Measurements from ENCODE around the gene TOM1L2. TPM values are rescaled to one million over a fixed set of nuclear protein-coding genes. Genes with fewer than 3 reads are reported as not detected.

The TOM1L2 gene
- total RNA-seq, 1 experiment from 2014 or later: 24.1 TPM

DNA sequence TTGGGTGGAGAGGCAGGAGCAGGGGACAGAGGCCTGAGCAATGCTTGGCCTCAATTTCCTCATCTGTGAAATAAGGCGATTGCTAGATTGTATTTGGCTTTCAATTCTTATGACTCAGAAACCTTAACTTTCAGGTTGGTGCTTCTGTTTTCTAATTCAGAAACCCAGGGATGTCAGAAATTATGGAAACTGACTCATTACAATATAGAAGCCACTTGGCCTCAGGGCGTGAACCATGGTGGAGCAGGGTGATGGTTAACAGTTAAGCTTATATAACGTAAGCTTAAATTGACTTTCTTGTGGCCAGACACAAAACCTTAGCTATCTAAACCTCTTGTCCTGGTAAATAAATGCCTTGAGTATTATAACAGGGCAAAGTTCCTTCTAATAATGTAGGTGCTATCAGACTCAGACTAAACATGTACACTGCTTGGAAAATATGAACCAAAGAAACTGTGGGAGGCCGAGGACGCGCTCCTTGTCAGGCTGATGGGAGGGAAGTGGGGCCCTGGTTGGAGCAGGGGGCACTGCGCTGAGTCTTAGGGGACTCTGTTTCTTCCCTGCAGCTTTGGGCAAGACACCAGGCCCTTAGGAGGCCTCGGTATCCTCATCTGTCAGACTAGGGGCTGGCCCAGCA is 118.3 kb downstream of the TOM1L2 start:
- Histone ChIP-seq H2AFZ (ENCODE audit: low read depth, low read length, poor library complexity, severe bottlenecking) (no peak overlapping the region), H3K4me2 (ENCODE audit: low read length) (no peak overlapping the region), H3K79me2 (ENCODE audit: insufficient read depth, low read length) (no peaks in the 10 kb centered on the region), H3K4me3 (replicated peaks in 1 of 2; ENCODE audit: low read depth in 1 of 2, low read length in 2 of 2) (no peak overlapping the region), H3K4me1 (ENCODE audit: control insufficient read depth in 1 of 2, insufficient read depth in 2 of 2, low read length in 2 of 2) (peaks cover 39 to 47% of the 10 kb centered on the region in 2 experiments), H3K36me3 (ENCODE audit: control insufficient read depth in 1 of 2, insufficient read depth in 2 of 2, low read length in 2 of 2) (no peaks in the 10 kb centered on the region), H3K9ac (ENCODE audit: low read length) (no peak overlapping the region), H3K27ac (ENCODE audit: low read depth, low read length) (no peak overlapping the region), H3K9me3 (ENCODE audit: control insufficient read depth in 1 of 2, insufficient read depth in 1 of 2, low read depth in 1 of 2, low read length in 2 of 2) (no peaks in the 10 kb centered on the region), H4K20me1 (ENCODE audit: insufficient read depth) (no peaks in the 10 kb centered on the region), H3K9me2 (ENCODE audit: insufficient read depth) (no peaks in the 10 kb centered on the region), H3K27me3 (ENCODE audit: insufficient read depth, low read length) (no peaks in the 10 kb centered on the region)
- BruUV-seq (replicated peaks): no TSS peak
- RAD21 ChIA-PET (ENCODE audit: low non-redundant PET in 1 of 2, low total read pairs in 2 of 2, uncharacterized antibody in 2 of 2, unreplicated experiment in 2 of 2): no interaction called here
- CTCF ChIA-PET: interaction anchor here (0.7 kb wide), 1 partner anchor 43 kb away, joined by 3 read pairs; no protein-coding TSS in a partner anchor
- intact Hi-C loops (cut with micrococcal nuclease): no loop called here
- no peak for ATAC-seq
- POLR2A ChIA-PET: interaction anchor here (1.3 kb wide), 1 partner anchor 18 kb away, joined by 5 read pairs; no protein-coding TSS in a partner anchor
- DNase-seq (ENCODE audit: low read depth, low spot score): no peak
- TF ChIP-seq, protein P1, sequence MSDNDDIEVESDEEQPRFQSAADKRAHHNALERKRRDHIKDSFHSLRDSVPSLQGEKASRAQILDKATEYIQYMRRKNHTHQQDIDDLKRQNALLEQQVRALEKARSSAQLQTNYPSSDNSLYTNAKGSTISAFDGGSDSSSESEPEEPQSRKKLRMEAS (IDR thresholded peaks at IDR 0.05): no peak

DNA sequence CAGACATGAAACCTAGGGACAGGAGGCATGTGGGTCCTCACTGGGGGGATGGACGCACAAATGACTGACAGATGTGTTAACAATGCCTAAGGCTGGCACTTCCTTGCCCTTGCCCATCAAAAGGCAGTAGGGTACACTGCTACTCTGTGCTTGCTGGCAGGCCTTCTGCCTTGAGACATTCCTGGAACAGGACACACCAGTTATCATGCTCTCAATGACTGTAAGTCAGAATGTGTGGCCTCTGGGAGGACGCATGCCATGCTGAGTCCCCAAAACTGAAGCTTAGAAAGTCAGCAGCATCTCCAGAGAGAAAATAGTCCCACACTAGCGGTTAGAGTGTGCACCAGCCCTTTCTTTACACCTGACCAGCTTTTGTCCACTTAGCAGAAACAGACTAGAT is 119.3 kb downstream of the TOM1L2 start:
- ATAC-seq: no peak
- Histone ChIP-seq H3K4me3 (replicated peaks in 1 of 2; ENCODE audit: low read depth in 1 of 2, low read length in 2 of 2) (no peak overlapping the region), H3K4me1 (ENCODE audit: control insufficient read depth in 1 of 2, insufficient read depth in 2 of 2, low read length in 2 of 2) (peaks cover 45 to 57% of the 10 kb centered on the region in 2 experiments), H2AFZ (ENCODE audit: low read depth, low read length, poor library complexity, severe bottlenecking) (no peak overlapping the region), H3K27ac (ENCODE audit: low read depth, low read length) (no peak overlapping the region), H3K79me2 (ENCODE audit: insufficient read depth, low read length) (no peaks in the 10 kb centered on the region), H3K36me3 (ENCODE audit: control insufficient read depth in 1 of 2, insufficient read depth in 2 of 2, low read length in 2 of 2) (no peaks in the 10 kb centered on the region), H3K4me2 (ENCODE audit: low read length) (no peak overlapping the region), H3K9me2 (ENCODE audit: insufficient read depth) (no peaks in the 10 kb centered on the region), H4K20me1 (ENCODE audit: insufficient read depth) (no peaks in the 10 kb centered on the region), H3K27me3 (ENCODE audit: insufficient read depth, low read length) (no peaks in the 10 kb centered on the region), H3K9ac (ENCODE audit: low read length) (no peak overlapping the region), H3K9me3 (ENCODE audit: control insufficient read depth in 1 of 2, insufficient read depth in 1 of 2, low read depth in 1 of 2, low read length in 2 of 2) (no peaks in the 10 kb centered on the region)
- ChIA-PET RAD21 (ENCODE audit: low non-redundant PET in 1 of 2, low total read pairs in 2 of 2, uncharacterized antibody in 2 of 2, unreplicated experiment in 2 of 2) (no interaction called here), CTCF (no interaction called here), POLR2A (interaction anchor here (1.3 kb wide), 1 partner anchor 17 kb away, joined by 5 read pairs; no protein-coding TSS in a partner anchor)
- intact Hi-C loops (cut with micrococcal nuclease): no loop called here
- DNase-seq (ENCODE audit: low read depth, low spot score): no peak
- BruUV-seq (replicated peaks): no TSS peak
- no peak for TF ChIP-seq JUND (IDR thresholded peaks at IDR 0.05)
- TF ChIP-seq, protein P2, sequence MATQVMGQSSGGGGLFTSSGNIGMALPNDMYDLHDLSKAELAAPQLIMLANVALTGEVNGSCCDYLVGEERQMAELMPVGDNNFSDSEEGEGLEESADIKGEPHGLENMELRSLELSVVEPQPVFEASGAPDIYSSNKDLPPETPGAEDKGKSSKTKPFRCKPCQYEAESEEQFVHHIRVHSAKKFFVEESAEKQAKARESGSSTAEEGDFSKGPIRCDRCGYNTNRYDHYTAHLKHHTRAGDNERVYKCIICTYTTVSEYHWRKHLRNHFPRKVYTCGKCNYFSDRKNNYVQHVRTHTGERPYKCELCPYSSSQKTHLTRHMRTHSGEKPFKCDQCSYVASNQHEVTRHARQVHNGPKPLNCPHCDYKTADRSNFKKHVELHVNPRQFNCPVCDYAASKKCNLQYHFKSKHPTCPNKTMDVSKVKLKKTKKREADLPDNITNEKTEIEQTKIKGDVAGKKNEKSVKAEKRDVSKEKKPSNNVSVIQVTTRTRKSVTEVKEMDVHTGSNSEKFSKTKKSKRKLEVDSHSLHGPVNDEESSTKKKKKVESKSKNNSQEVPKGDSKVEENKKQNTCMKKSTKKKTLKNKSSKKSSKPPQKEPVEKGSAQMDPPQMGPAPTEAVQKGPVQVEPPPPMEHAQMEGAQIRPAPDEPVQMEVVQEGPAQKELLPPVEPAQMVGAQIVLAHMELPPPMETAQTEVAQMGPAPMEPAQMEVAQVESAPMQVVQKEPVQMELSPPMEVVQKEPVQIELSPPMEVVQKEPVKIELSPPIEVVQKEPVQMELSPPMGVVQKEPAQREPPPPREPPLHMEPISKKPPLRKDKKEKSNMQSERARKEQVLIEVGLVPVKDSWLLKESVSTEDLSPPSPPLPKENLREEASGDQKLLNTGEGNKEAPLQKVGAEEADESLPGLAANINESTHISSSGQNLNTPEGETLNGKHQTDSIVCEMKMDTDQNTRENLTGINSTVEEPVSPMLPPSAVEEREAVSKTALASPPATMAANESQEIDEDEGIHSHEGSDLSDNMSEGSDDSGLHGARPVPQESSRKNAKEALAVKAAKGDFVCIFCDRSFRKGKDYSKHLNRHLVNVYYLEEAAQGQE (IDR thresholded peaks at IDR 0.05; ENCODE audit: low read depth): no peak
- no peak for TF ChIP-seq RAD21 (IDR thresholded peaks at IDR 0.05; ENCODE audit: low read depth)
- no peak for TF ChIP-seq EGR1 (IDR thresholded peaks at IDR 0.05; ENCODE audit: low read depth)
- TF ChIP-seq TCF7L2 (IDR thresholded peaks at IDR 0.05; ENCODE audit: borderline replicate concordance, extremely low read depth, insufficient read depth, insufficient read length): no peak
- TF ChIP-seq EZH2phosphoT487 (IDR thresholded peaks at IDR 0.05; ENCODE audit: borderline replicate concordance): no peak
- TF ChIP-seq, protein P3, sequence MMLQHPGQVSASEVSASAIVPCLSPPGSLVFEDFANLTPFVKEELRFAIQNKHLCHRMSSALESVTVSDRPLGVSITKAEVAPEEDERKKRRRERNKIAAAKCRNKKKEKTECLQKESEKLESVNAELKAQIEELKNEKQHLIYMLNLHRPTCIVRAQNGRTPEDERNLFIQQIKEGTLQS (IDR thresholded peaks at IDR 0.05): no peak
- TF ChIP-seq POLR2A (IDR thresholded peaks at IDR 0.05; ENCODE audit: borderline replicate concordance, extremely low read depth, insufficient read depth, insufficient read length): no peak
- TF ChIP-seq FOSL1 (IDR thresholded peaks at IDR 0.05; ENCODE audit: low read depth): no peak
- TF ChIP-seq, protein P4, sequence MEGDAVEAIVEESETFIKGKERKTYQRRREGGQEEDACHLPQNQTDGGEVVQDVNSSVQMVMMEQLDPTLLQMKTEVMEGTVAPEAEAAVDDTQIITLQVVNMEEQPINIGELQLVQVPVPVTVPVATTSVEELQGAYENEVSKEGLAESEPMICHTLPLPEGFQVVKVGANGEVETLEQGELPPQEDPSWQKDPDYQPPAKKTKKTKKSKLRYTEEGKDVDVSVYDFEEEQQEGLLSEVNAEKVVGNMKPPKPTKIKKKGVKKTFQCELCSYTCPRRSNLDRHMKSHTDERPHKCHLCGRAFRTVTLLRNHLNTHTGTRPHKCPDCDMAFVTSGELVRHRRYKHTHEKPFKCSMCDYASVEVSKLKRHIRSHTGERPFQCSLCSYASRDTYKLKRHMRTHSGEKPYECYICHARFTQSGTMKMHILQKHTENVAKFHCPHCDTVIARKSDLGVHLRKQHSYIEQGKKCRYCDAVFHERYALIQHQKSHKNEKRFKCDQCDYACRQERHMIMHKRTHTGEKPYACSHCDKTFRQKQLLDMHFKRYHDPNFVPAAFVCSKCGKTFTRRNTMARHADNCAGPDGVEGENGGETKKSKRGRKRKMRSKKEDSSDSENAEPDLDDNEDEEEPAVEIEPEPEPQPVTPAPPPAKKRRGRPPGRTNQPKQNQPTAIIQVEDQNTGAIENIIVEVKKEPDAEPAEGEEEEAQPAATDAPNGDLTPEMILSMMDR (IDR thresholded peaks at IDR 0.05 in 2 of 3, conservative IDR thresholded peaks at IDR 0.05 in 1 of 3; ENCODE audit: borderline replicate concordance in 1 of 3, insufficient read depth in 1 of 3, low read depth in 2 of 3, low read length in 2 of 3): no peak
- no peak for TF ChIP-seq SP1 (IDR thresholded peaks at IDR 0.05; ENCODE audit: low read depth)
- TF ChIP-seq ELF1 (IDR thresholded peaks at IDR 0.05; ENCODE audit: borderline replicate concordance, low read depth): no peak
- TF ChIP-seq ZFX (IDR thresholded peaks at IDR 0.05): no peak
- TF ChIP-seq EZH2 (IDR thresholded peaks at IDR 0.05): no peak
